SK-N-SH (cell line): ENCODE results near the gene ALG3. TPM values are rescaled to one million over a fixed set of nuclear protein-coding genes. Genes with fewer than 3 reads are reported as not detected.

Experiments used
- polyA plus RNA-seq, 3 experiments: library from polyadenylated mRNA; depleted of rRNA; stranded (reverse); fragments of >200 nt; gene quantifications; 2 replicates each; pipeline ENCODE4 v1.2.3, GENCODE V29; 2012
- small RNA-seq, 7 experiments: library from RNA; depleted of rRNA; stranded (forward); fragments of <200 nt; gene quantifications; one replicate each; pipeline ENCODE3, GENCODE V24; 2012

Gene ALG3
- polyA plus RNA-seq, 1 of the 3 experiments (the other 2 are of a cell fraction): 66.0 TPM

Small RNA genes lying within 50 kb of the gene (small RNA-seq; reads per million reads assigned to genes)
- gene MIR1224: 0 to 4.7 (median 0) reads per million in 7 experiments

Other genes with a start within 250 kb of the ALG3 start
- 25.9 and 40.6 TPM in 2 replicates for gene ABCC5, start 231.1 kb downstream of the ALG3 start, polyA plus RNA-seq (2012; rRNA removed)
- not detected in 2 replicates for gene HTR3D, start 217.2 kb downstream of the ALG3 start, polyA plus RNA-seq (2012; rRNA removed)
- not detected in 2 replicates for gene HTR3C, start 195.9 kb downstream of the ALG3 start, polyA plus RNA-seq (2012; rRNA removed)
- gene HTR3E, start 151.9 kb downstream of the ALG3 start, polyA plus RNA-seq (2012; rRNA removed): not detected in 2 replicates
- gene EIF2B5, start 113.6 kb downstream of the ALG3 start, polyA plus RNA-seq (2012; rRNA removed): 46.8 and 61.5 TPM in 2 replicates
- 29.6 and 30.1 TPM in 2 replicates for gene DVL3, start 93.6 kb downstream of the ALG3 start, polyA plus RNA-seq (2012; rRNA removed)
- 645 and 759 TPM in 2 replicates for gene AP2M1, start 74.1 kb downstream of the ALG3 start, polyA plus RNA-seq (2012; rRNA removed)
- 55.6 and 59.2 TPM in 2 replicates for gene ABCF3, start 62.8 kb downstream of the ALG3 start, polyA plus RNA-seq (2012; rRNA removed)
- 0.08 and 0.19 TPM in 2 replicates for gene VWA5B2, start 19.4 kb downstream of the ALG3 start, polyA plus RNA-seq (2012; rRNA removed)
- gene EEF1AKMT4, start 710 bp upstream of the ALG3 start, polyA plus RNA-seq (2012; rRNA removed): 7.2 and 9.3 TPM in 2 replicates
- 0.89 and 2.2 TPM in 2 replicates for gene CAMK2N2, start 12.6 kb upstream of the ALG3 start, polyA plus RNA-seq (2012; rRNA removed)
- gene ECE2, start 27.1 kb upstream of the ALG3 start, polyA plus RNA-seq (2012; rRNA removed): 0.03 and 0.16 TPM in 2 replicates
- 328 and 382 TPM in 2 replicates for gene PSMD2, start 50.3 kb upstream of the ALG3 start, polyA plus RNA-seq (2012; rRNA removed)
- gene EIF4G1, start 65.6 kb upstream of the ALG3 start, polyA plus RNA-seq (2012; rRNA removed): 207 and 262 TPM in 2 replicates
- 31.6 and 34.2 TPM in 2 replicates for gene FAM131A, start 88.6 kb upstream of the ALG3 start, polyA plus RNA-seq (2012; rRNA removed)
- gene CLCN2, start 112.6 kb upstream of the ALG3 start, polyA plus RNA-seq (2012; rRNA removed): 8.6 and 9.1 TPM in 2 replicates
- 206 and 258 TPM in 2 replicates for gene POLR2H, start 112.7 kb upstream of the ALG3 start, polyA plus RNA-seq (2012; rRNA removed)
- 0.07 and 0.21 TPM in 2 replicates for gene THPO, start 129.2 kb upstream of the ALG3 start, polyA plus RNA-seq (2012; rRNA removed)
- gene CHRD, start 131.1 kb upstream of the ALG3 start, polyA plus RNA-seq (2012; rRNA removed): 0.57 and 0.95 TPM in 2 replicates